ENCODE measurements around the gene ST6GALNAC2. TPM values are rescaled to one million over a fixed set of nuclear protein-coding genes. Genes with fewer than 3 reads are reported as not detected.
"Not testable (repeated sequence)": the region's sequence is repeated elsewhere in the genome, so short reads cannot be mapped to it uniquely, and the experiment has no call there.

ST6GALNAC2 gene
- total RNA-seq, 1 donor from 2014 or later = 0.32 TPM

GRCh38 chr17:76561332-76561731 is 24.3 kb downstream of the ST6GALNAC2 start:
- H3K4me3 Mint-ChIP-seq (ENCODE audit: unreplicated experiment) = no peak overlapping the region
- H3K4me1 Mint-ChIP-seq (ENCODE audit: low read depth, unreplicated experiment) = peaks cover 11% of the 10 kb centered on the region
- no peak overlapping the region for H3K27ac Mint-ChIP-seq (ENCODE audit: unreplicated experiment)

GRCh38 chr17:76560877-76561221 is 24.8 kb downstream of the ST6GALNAC2 start:
- Mint-ChIP-seq H3K36me3 (ENCODE audit: unreplicated experiment) (no peaks in the 10 kb centered on the region), H3K27me3 (ENCODE audit: unreplicated experiment) (peaks cover 10% of the 10 kb centered on the region), H3K4me1 (ENCODE audit: low read depth, unreplicated experiment) (peaks cover 11% of the 10 kb centered on the region), H3K27ac (ENCODE audit: unreplicated experiment) (no peak overlapping the region), H3K4me3 (ENCODE audit: unreplicated experiment) (no peak overlapping the region), H3K9me3 (ENCODE audit: unreplicated experiment) (peaks cover 12% of the 10 kb centered on the region)
- TF ChIP-seq, protein P1, sequence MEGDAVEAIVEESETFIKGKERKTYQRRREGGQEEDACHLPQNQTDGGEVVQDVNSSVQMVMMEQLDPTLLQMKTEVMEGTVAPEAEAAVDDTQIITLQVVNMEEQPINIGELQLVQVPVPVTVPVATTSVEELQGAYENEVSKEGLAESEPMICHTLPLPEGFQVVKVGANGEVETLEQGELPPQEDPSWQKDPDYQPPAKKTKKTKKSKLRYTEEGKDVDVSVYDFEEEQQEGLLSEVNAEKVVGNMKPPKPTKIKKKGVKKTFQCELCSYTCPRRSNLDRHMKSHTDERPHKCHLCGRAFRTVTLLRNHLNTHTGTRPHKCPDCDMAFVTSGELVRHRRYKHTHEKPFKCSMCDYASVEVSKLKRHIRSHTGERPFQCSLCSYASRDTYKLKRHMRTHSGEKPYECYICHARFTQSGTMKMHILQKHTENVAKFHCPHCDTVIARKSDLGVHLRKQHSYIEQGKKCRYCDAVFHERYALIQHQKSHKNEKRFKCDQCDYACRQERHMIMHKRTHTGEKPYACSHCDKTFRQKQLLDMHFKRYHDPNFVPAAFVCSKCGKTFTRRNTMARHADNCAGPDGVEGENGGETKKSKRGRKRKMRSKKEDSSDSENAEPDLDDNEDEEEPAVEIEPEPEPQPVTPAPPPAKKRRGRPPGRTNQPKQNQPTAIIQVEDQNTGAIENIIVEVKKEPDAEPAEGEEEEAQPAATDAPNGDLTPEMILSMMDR (IDR thresholded peaks at IDR 0.05; ENCODE audit: partially characterized antibody, unreplicated experiment) = no peak
- no peak for DNase-seq

More at GRCh38 chr17:76561332-76561731, 24.3 kb downstream of the ST6GALNAC2 start:
- TF ChIP-seq, protein P1 (IDR thresholded peaks at IDR 0.05; ENCODE audit: partially characterized antibody, unreplicated experiment) = no peak
- Mint-ChIP-seq H3K27me3 (ENCODE audit: unreplicated experiment) (peaks cover 10% of the 10 kb centered on the region), H3K9me3 (ENCODE audit: unreplicated experiment) (peaks cover 12% of the 10 kb centered on the region), H3K36me3 (ENCODE audit: unreplicated experiment) (no peaks in the 10 kb centered on the region)
- no peak for DNase-seq

- no peaks in the 10 kb centered on the region for H3K36me3 Mint-ChIP-seq (ENCODE audit: unreplicated experiment)
- H3K27me3 Mint-ChIP-seq (ENCODE audit: unreplicated experiment) = peaks cover 10% of the 10 kb centered on the region
- H3K27ac Mint-ChIP-seq (ENCODE audit: unreplicated experiment) = no peak overlapping the region
- peaks cover 11% of the 10 kb centered on the region for H3K4me1 Mint-ChIP-seq (ENCODE audit: low read depth, unreplicated experiment)
- DNase-seq = no peak
- peak overlapping the region; percentile 67 for H3K4me3 Mint-ChIP-seq (ENCODE audit: unreplicated experiment)
- peaks cover 9% of the 10 kb centered on the region for H3K9me3 Mint-ChIP-seq (ENCODE audit: unreplicated experiment)
- TF ChIP-seq, protein P1 (IDR thresholded peaks at IDR 0.05; ENCODE audit: partially characterized antibody, unreplicated experiment) = no peak
Observed at GRCh38 chr17:76560036-76560876, 25.4 kb downstream of the ST6GALNAC2 start.

- H3K4me1 Mint-ChIP-seq (ENCODE audit: low read depth, unreplicated experiment) = peaks cover 13% of the 10 kb centered on the region
- not testable (repeated sequence) for DNase-seq; H3K27ac Mint-ChIP-seq (ENCODE audit: unreplicated experiment); H3K36me3 Mint-ChIP-seq (ENCODE audit: unreplicated experiment); H3K9me3 Mint-ChIP-seq (ENCODE audit: unreplicated experiment)
- peaks cover 12% of the 10 kb centered on the region for H3K27me3 Mint-ChIP-seq (ENCODE audit: unreplicated experiment)
- H3K4me3 Mint-ChIP-seq (ENCODE audit: unreplicated experiment) = peak overlapping the region; percentile 100
Observed at GRCh38 chr17:76559460-76559859, 26.2 kb downstream of the ST6GALNAC2 start.

GRCh38 chr17:76558198-76559095 is 27.2 kb downstream of the ST6GALNAC2 start:
- Mint-ChIP-seq H3K9me3 (ENCODE audit: unreplicated experiment) (peaks cover 11% of the 10 kb centered on the region), H3K4me1 (ENCODE audit: low read depth, unreplicated experiment) (peaks cover 16% of the 10 kb centered on the region), H3K4me3 (ENCODE audit: unreplicated experiment) (peak overlapping the region; percentile 100), H3K27me3 (ENCODE audit: unreplicated experiment) (peaks cover 12% of the 10 kb centered on the region), H3K27ac (ENCODE audit: unreplicated experiment) (peak overlapping the region; percentile 99), H3K36me3 (ENCODE audit: unreplicated experiment) (no peaks in the 10 kb centered on the region)
- DNase-seq = no peak
- TF ChIP-seq, protein P1 (IDR thresholded peaks at IDR 0.05; ENCODE audit: partially characterized antibody, unreplicated experiment) = peak; percentile 12

Measured in glutamatergic neuron (in vitro differentiated cells).